SU-DHL-6 (cell line): ENCODE results near the gene HIBCH.

Experiments
- H2AFZ ChIP-seq: fragments of 200-600 bp; sonication (generic); 2 replicates; pipeline ENCODE4 v1.6.1; 2014; ENCODE audit warnings: low read depth, mild to moderate bottlenecking, moderate library complexity, mixed read lengths, antibody characterized with exemption, low read length; ENCODE audit not compliant: severe bottlenecking
- H3F3A ChIP-seq: fragments of 200-600 bp; shearing (Covaris generic); 2 replicates; pipeline ENCODE4 v1.6.0; 2016; ENCODE audit warnings: antibody characterized with exemption, mild to moderate bottlenecking; ENCODE audit not compliant: insufficient read depth
- H3K27ac ChIP-seq: fragments of 200-600 bp; sonication (generic); 2 replicates; pipeline ENCODE4 v1.5.1; 2016; ENCODE audit warnings: low read depth, mild to moderate bottlenecking, low read length, moderate library complexity, mixed read lengths
- H3K27me3 ChIP-seq: fragments of 200-600 bp; sonication (generic), shearing (Covaris generic); 2 replicates; pipeline ENCODE4 v1.6.0; 2014; ENCODE audit warnings: mild to moderate bottlenecking, low read length
- H3K36me3 ChIP-seq: fragments of 200-600 bp; sonication (generic); 2 replicates; pipeline ENCODE4 v1.6.1; 2014; ENCODE audit warnings: mild to moderate bottlenecking, low read length, mixed read lengths
- H3K4me2 ChIP-seq: fragments of 300-600, 200-600 bp; shearing (Covaris generic), sonication (generic); 2 replicates; pipeline ENCODE4 v1.6.0; 2014; ENCODE audit warnings: low read length, low read depth, mild to moderate bottlenecking; ENCODE audit not compliant: poor library complexity, severe bottlenecking
- H3K4me3 ChIP-seq: fragments of 200-600 bp; sonication (generic); 2 replicates; pipeline ENCODE4 v1.5.1; 2014; ENCODE audit warnings: antibody characterized with exemption, low read length, mild to moderate bottlenecking, mixed read lengths; ENCODE audit not compliant: insufficient read depth, poor library complexity, severe bottlenecking
- H3K79me2 ChIP-seq: fragments of 200-600 bp; sonication (generic); 2 replicates; pipeline ENCODE4 v1.6.1; 2014; ENCODE audit warnings: mild to moderate bottlenecking, low read length, moderate library complexity; ENCODE audit not compliant: insufficient read depth
- H3K9ac ChIP-seq: fragments of 200-600 bp; sonication (generic); 2 replicates; pipeline ENCODE4 v1.7.0; 2014; ENCODE audit warnings: mild to moderate bottlenecking, low read length
- H3K9me2 ChIP-seq: fragments of 200-600 bp; sonication (generic); replicated peaks from 2 replicates; pipeline ENCODE4 v1.6.1; 2014; ENCODE audit warnings: low read length; ENCODE audit not compliant: insufficient read depth
- H3K9me3 ChIP-seq: fragments of 200-600 bp; sonication (generic); 2 replicates; pipeline ENCODE4 v1.6.1; 2014; ENCODE audit warnings: low read length, mixed read lengths; ENCODE audit not compliant: insufficient read depth
- H4K20me1 ChIP-seq: fragments of 200-600 bp; sonication (generic); 2 replicates; pipeline ENCODE4 v1.6.1; 2014; ENCODE audit warnings: low read depth, mild to moderate bottlenecking, antibody characterized with exemption, low read length, moderate library complexity, mixed read lengths
- EZH2phosphoT487 ChIP-seq: fragments of 200-600 bp; sonication (generic), shearing (Covaris generic); conservative IDR thresholded peaks from 2 replicates; pipeline ENCODE4 v1.6.1; 2018; ENCODE audit warnings: mild to moderate bottlenecking, antibody characterized with exemption, low read length, moderate library complexity, mixed read lengths
- TF ChIP-seq, protein P1 (sequence below): fragments of 200-600 bp; sonication (generic); IDR thresholded peaks from one replicate; pipeline ENCODE4 v1.5.1; 2017; ENCODE audit warnings: antibody characterized with exemption, mild to moderate bottlenecking, low read length, moderate library complexity; ENCODE audit not compliant: insufficient read depth, poor library complexity, severe bottlenecking

The HIBCH gene

DNA sequence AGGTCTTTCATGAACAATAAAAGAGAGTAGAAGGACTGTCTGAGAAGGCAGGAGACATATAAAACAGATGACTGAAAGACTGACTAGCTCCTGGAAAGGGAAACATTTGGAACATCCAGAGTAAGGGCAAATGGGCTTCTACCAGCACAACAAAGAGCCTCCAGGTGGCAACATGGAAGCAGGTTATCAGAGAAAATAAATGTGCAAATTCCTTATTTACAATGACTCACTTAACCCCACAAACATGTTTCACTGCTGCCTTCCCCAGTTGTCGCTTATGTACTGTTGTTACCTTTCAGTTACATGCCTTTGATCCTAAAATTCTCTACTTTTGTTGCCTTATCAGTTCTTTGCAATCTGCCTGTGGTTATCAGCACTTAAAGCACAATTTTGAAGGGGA is 117.0 kb downstream of the HIBCH start:
- Histone ChIP-seq H3K36me3 (peaks cover 3% of the 10 kb centered on the region; the same call in 1 of the 2 replicates), H4K20me1 (no peaks in the 10 kb centered on the region), H3K79me2 (no peaks in the 10 kb centered on the region), H3K4me2 (no peak overlapping the region), H3K27ac (no peak overlapping the region), H3K9me3 (no peaks in the 10 kb centered on the region), H3K9ac (no peak overlapping the region), H2AFZ (no peak overlapping the region), H3F3A (no peaks in the 10 kb centered on the region), H3K27me3 (no peaks in the 10 kb centered on the region), H3K4me3 (no peak overlapping the region), H3K9me2 (no peaks in the 10 kb centered on the region)
- no peak for TF ChIP-seq EZH2phosphoT487
- TF ChIP-seq, protein P1, sequence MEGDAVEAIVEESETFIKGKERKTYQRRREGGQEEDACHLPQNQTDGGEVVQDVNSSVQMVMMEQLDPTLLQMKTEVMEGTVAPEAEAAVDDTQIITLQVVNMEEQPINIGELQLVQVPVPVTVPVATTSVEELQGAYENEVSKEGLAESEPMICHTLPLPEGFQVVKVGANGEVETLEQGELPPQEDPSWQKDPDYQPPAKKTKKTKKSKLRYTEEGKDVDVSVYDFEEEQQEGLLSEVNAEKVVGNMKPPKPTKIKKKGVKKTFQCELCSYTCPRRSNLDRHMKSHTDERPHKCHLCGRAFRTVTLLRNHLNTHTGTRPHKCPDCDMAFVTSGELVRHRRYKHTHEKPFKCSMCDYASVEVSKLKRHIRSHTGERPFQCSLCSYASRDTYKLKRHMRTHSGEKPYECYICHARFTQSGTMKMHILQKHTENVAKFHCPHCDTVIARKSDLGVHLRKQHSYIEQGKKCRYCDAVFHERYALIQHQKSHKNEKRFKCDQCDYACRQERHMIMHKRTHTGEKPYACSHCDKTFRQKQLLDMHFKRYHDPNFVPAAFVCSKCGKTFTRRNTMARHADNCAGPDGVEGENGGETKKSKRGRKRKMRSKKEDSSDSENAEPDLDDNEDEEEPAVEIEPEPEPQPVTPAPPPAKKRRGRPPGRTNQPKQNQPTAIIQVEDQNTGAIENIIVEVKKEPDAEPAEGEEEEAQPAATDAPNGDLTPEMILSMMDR = no peak

DNA sequence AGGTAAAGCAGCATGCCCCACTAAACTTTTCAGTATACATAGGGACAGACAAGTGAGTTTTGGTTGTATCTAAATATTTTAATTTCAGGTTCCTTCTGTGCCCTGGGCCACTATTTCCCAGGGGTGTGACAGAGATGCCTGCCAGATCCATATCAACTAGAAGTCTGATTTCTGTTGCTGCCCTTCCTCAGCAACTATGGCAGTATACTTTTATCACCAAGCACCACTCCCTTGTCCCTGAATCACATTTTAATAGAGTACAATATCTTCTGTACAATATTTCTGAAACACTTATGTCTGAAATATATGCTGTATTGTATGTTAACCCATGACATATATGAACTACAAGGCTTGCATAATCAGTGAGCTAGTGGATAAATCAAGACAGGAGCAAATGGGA is 117.6 kb downstream of the HIBCH start:
- Histone ChIP-seq H3K36me3 (peaks cover 3% of the 10 kb centered on the region; the same call in 1 of the 2 replicates), H2AFZ (no peak overlapping the region), H3K4me2 (no peak overlapping the region), H3F3A (no peaks in the 10 kb centered on the region), H3K79me2 (no peaks in the 10 kb centered on the region), H3K9me3 (no peaks in the 10 kb centered on the region), H4K20me1 (no peaks in the 10 kb centered on the region), H3K4me3 (no peak overlapping the region), H3K27me3 (no peaks in the 10 kb centered on the region), H3K9ac (no peak overlapping the region), H3K9me2 (no peaks in the 10 kb centered on the region), H3K27ac (no peak overlapping the region)
- TF ChIP-seq, protein P1 = no peak
- TF ChIP-seq EZH2phosphoT487 = no peak

DNA sequence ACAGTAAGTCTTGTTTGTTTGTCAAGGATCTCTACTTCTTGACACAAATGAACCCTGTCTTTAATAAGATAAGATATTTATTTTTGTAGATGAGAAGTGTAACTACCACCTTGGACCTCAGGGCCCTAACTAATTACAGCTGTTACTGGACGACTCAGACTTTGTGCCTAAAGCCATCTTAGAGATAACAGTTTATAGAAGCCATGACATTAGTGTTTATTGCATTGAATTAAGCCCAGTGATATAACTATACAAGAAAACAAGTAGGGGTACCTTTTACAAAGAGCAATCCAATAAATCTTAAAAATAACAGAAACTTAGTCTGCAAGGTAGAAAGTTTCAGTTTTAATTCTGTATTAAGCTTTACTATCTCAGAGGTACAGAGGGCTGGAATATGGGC is 119.0 kb downstream of the HIBCH start:
- no peaks in the 10 kb centered on the region for H3K9me3 ChIP-seq
- H3K79me2 ChIP-seq = no peaks in the 10 kb centered on the region
- no peak overlapping the region for H2AFZ ChIP-seq
- H3K36me3 ChIP-seq = peaks cover 3% of the 10 kb centered on the region; the same call in 1 of the 2 replicates
- H3K27ac ChIP-seq = no peak overlapping the region
- no peak overlapping the region for H3K9ac ChIP-seq
- no peak overlapping the region for H3K4me3 ChIP-seq
- no peaks in the 10 kb centered on the region for H4K20me1 ChIP-seq
- no peaks in the 10 kb centered on the region for H3K27me3 ChIP-seq
- no peaks in the 10 kb centered on the region for H3F3A ChIP-seq
- no peaks in the 10 kb centered on the region for H3K9me2 ChIP-seq
- TF ChIP-seq, protein P1 = no peak
- TF ChIP-seq EZH2phosphoT487 = no peak
- H3K4me2 ChIP-seq = no peak overlapping the region
